Mucosa of stomach (tissue), 1 donor: Measurements from ENCODE around the gene DBN1.

ENCODE experiments used
- H3K27me3 ChIP-seq: one replicate; pipeline ENCODE4 v1.7.0; 2013; ENCODE audit warnings: mild to moderate bottlenecking, low read length; ENCODE audit not compliant: control insufficient read depth, insufficient read depth
- H3K36me3 ChIP-seq: one replicate; pipeline ENCODE4 v1.7.0; 2013; ENCODE audit warnings: low read length; ENCODE audit not compliant: control insufficient read depth, insufficient read depth
- H3K4me1 ChIP-seq: one replicate; pipeline ENCODE4 v1.7.0; 2013; ENCODE audit warnings: mild to moderate bottlenecking, low read length; ENCODE audit not compliant: control insufficient read depth, insufficient read depth
- H3K4me3 ChIP-seq: one replicate; pipeline ENCODE4 v1.7.0; 2013; ENCODE audit warnings: low read length
- H3K9ac ChIP-seq: one replicate; pipeline ENCODE4 v1.7.0; 2013; ENCODE audit warnings: mild to moderate bottlenecking, low read length, moderate library complexity
- H3K9me3 ChIP-seq: one replicate; pipeline ENCODE4 v1.7.0; 2013; ENCODE audit warnings: mild to moderate bottlenecking, low read length, moderate library complexity; ENCODE audit not compliant: control insufficient read depth
- donor health status: Pancreatic carcinoma.

Gene DBN1

GRCh38 chr5:177494346-177495195 is 21.1 kb upstream of the DBN1 start:
- Histone ChIP-seq H3K4me3 (no peak overlapping the region), H3K36me3 (no peaks in the 10 kb centered on the region), H3K9me3 (no peaks in the 10 kb centered on the region), H3K27me3 (peaks cover 19% of the 10 kb centered on the region), H3K9ac (no peak overlapping the region), H3K4me1 (peaks cover 42% of the 10 kb centered on the region)

- H3K36me3 ChIP-seq: no peaks in the 10 kb centered on the region
- no peak overlapping the region for H3K9ac ChIP-seq
- peaks cover 19% of the 10 kb centered on the region for H3K27me3 ChIP-seq
- H3K9me3 ChIP-seq: no peaks in the 10 kb centered on the region
- H3K4me3 ChIP-seq: no peak overlapping the region
- peaks cover 49% of the 10 kb centered on the region for H3K4me1 ChIP-seq
Measured at GRCh38 chr5:177493795-177494345, 20.4 kb upstream of the DBN1 start.

DNA sequence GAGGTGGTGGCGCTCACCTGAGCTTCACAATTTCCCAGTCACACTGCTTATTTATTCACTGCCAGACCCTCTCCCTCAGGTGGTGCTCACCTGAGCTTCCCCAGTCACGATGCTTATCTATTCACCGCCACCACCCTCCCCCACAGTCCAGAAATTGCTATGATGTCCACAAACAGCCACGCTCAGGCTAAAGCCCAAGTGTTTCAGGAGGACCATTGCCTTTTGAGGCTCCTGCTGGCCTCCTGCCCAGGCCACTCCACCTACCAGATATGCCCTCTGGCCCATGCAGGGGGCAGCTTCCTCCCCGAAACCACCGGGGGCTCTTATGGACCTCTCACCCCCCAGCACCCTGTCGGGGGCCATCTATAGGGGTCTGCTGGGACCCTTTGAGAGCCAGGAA is 19.4 kb upstream of the DBN1 start:
- no peaks in the 10 kb centered on the region for H3K36me3 ChIP-seq
- H3K27me3 ChIP-seq: peaks cover 10% of the 10 kb centered on the region
- peaks cover 41% of the 10 kb centered on the region for H3K4me1 ChIP-seq
- no peak overlapping the region for H3K9ac ChIP-seq
- no peaks in the 10 kb centered on the region for H3K9me3 ChIP-seq
- H3K4me3 ChIP-seq: no peak overlapping the region

DNA sequence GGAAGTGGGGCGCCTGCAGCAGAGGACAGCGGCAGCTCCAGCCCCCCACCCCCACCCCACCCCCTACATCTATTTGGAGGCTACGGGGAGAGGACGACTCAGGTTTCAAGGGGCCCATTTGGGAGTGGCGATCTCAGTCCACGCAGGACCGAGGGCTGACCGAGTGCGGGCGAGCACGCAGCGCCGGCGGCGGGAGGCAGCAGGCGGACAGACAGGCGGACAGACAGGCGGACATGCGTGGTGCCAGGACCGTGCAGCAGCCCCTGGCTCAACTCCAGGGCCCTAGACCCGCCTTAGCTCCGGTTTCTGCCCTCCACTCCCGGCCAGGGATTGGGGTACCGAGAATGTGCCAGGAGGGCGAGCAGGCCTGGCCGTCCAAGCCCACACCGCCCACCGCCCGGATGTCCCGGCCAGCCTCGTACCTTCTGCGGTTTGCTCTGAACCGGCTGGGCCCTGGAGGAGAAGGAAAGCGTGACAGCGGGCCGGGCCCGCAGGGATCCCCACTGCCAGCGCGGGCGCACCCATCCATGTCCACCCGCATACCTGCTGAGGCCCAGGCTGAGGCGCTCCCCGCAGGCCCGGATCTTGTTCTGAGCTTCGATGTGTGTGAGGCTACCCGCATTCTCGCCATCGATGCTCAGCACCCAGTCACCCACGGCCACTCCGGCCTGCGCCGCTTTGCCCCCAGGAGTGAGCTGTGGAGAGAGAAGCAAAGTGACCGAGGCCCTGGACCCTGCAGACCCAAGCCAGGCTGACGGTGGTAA is 18.7 kb upstream of the DBN1 start:
- Histone ChIP-seq H3K4me3 (no peak overlapping the region), H3K27me3 (peaks cover 8% of the 10 kb centered on the region), H3K4me1 (peaks cover 39% of the 10 kb centered on the region), H3K9ac (no peak overlapping the region), H3K9me3 (no peaks in the 10 kb centered on the region), H3K36me3 (peaks cover 6% of the 10 kb centered on the region)

GRCh38 chr5:177491429-177491945 is 18.1 kb upstream of the DBN1 start:
- Histone ChIP-seq H3K9ac (no peak overlapping the region), H3K36me3 (peaks cover 6% of the 10 kb centered on the region), H3K4me1 (peaks cover 38% of the 10 kb centered on the region)

GRCh38 chr5:177490992-177491391 is 17.6 kb upstream of the DBN1 start:
- Histone ChIP-seq H3K4me3 (no peak overlapping the region), H3K9ac (no peak overlapping the region), H3K4me1 (peaks cover 33% of the 10 kb centered on the region), H3K9me3 (no peaks in the 10 kb centered on the region), H3K36me3 (peaks cover 6% of the 10 kb centered on the region), H3K27me3 (peaks cover 4% of the 10 kb centered on the region)

More at GRCh38 chr5:177491429-177491945, 18.1 kb upstream of the DBN1 start:
- Histone ChIP-seq H3K9me3 (no peaks in the 10 kb centered on the region), H3K27me3 (peaks cover 7% of the 10 kb centered on the region), H3K4me3 (no peak overlapping the region)

DNA sequence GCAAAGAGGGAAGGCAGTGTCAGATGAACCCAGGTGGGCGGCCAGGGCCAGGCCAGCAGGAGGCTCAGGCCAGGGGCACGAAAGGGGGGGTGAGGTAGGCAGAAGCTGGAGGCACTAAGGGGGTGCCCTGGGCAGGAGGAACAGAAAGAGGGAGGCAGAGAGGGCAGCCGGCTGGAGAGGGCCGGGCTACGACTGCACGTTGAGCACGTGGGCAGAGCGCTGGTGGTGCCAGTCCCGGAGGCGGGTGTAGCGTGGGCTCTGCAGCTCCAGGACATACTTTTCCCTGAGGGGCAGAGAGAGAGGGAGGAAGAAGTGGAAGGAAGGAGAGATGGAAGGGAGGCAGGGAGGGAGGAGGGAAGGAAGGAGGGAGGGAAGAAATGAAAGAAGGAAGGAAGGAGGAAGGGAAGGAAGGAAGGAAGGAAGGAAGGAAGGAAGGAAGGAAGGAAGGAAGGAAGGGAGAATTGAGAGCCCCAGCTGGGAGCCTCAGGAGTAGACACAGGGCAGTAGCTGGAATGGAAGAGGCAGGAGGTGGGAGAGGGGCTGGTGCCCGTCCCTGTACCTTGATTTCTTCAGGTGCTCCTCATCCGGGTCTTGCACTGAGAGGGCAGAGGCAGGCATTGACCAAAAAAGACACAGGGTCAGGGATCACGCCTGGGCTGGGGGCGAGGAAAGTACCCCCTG is 17.0 kb upstream of the DBN1 start:
- no peaks in the 10 kb centered on the region for H3K27me3 ChIP-seq
- no peak overlapping the region for H3K9ac ChIP-seq
- no peak overlapping the region for H3K4me3 ChIP-seq
- H3K36me3 ChIP-seq: peaks cover 6% of the 10 kb centered on the region
- peaks cover 28% of the 10 kb centered on the region for H3K4me1 ChIP-seq
- no peaks in the 10 kb centered on the region for H3K9me3 ChIP-seq

DNA sequence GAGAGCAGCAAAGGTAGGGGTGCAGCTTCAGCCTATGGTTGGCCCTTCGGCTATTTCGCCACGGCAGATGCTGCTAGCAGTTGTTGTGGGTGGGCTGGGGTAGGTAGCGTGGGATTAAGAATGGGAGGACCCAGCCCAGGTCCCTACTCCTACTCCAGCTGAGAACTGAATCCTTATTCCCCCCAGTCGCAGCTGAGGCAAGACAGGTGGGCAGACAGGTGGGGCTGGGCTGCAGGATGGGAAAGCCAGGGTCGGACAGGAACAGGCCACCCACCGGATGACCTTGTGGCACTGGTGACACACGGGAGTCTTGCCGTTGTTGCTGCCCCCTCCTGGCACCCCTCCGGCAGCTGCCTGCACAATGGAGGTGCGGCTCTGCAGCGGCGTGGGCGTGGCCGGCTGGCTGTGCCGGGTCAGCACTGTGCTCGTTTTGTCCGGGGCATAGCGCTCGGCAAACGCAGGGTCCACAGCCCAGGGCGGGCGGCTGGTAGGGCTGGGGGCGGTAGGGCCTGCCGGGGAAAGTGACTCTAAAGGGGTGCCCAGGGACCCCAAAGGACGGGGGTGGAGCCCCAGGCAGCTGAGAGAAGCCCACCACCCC is 15.8 kb upstream of the DBN1 start:
- peaks cover 6% of the 10 kb centered on the region for H3K36me3 ChIP-seq
- no peaks in the 10 kb centered on the region for H3K9me3 ChIP-seq
- no peaks in the 10 kb centered on the region for H3K27me3 ChIP-seq
- no peak overlapping the region for H3K9ac ChIP-seq
- H3K4me1 ChIP-seq: peaks cover 16% of the 10 kb centered on the region
- H3K4me3 ChIP-seq: no peak overlapping the region

DNA sequence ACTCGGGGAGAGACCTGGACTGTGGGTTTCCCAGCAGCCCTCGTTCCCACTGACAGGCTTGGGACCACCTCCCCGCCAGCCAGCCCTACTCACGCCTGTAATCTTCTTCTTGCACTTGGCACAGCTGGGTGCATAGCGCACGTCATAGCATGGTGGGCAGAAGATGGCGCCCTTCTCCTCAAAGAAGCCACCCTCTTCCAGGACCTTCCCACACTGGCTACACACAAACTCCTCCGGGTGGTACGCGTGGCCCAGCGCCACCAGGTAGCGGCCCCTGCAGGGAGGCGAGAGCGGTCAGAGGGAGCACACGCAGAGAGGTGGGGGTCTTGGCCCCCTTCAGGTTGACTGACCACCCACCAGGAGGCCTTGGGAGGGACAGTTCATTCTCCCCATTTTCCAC is 14.5 kb upstream of the DBN1 start:
- Histone ChIP-seq H3K9me3 (no peaks in the 10 kb centered on the region), H3K4me1 (peaks cover 12% of the 10 kb centered on the region), H3K27me3 (no peaks in the 10 kb centered on the region), H3K4me3 (no peak overlapping the region), H3K9ac (no peak overlapping the region), H3K36me3 (peaks cover 6% of the 10 kb centered on the region)

- no peak overlapping the region for H3K9ac ChIP-seq
- H3K27me3 ChIP-seq: no peaks in the 10 kb centered on the region
- H3K9me3 ChIP-seq: no peaks in the 10 kb centered on the region
- H3K4me1 ChIP-seq: peaks cover 9% of the 10 kb centered on the region
- peaks cover 6% of the 10 kb centered on the region for H3K36me3 ChIP-seq
- H3K4me3 ChIP-seq: no peak overlapping the region
Measured at GRCh38 chr5:177487144-177487543, 13.7 kb upstream of the DBN1 start.

DNA sequence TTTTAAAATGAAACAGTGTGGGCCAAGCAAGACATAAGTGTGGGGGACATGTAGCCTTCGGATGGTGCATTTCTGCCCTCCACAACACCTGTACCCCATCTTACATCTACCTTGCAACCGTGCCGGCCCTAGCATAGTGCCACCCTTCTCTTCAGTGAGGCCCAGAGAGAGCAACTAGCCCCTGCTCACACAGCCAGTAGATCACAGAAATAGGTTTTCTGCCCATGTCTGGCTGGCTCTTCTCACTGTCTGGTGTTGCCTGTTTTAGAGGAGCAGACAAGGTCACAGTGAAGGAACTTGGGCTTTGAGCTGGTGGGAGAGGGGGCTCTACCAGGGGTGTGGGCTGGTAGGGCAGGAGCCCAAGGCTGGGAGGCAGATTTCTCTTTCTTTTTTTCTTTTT is 12.8 kb upstream of the DBN1 start:
- H3K4me1 ChIP-seq: peaks cover 9% of the 10 kb centered on the region
- no peak overlapping the region for H3K4me3 ChIP-seq
- no peak overlapping the region for H3K9ac ChIP-seq
- no peaks in the 10 kb centered on the region for H3K27me3 ChIP-seq
- H3K9me3 ChIP-seq: no peaks in the 10 kb centered on the region
- H3K36me3 ChIP-seq: peaks cover 6% of the 10 kb centered on the region
